C4-2B (cell line): ENCODE results near the gene TRUB2.

ENCODE experiments used
- H3K27ac ChIP-seq: fragments of 450-650 bp; 2 replicates; pipeline ENCODE4 v1.5.1; 2017
- CTCF ChIP-seq: fragments of 450-650 bp; conservative IDR thresholded peaks from 2 replicates; pipeline ENCODE4 v1.5.1; 2017; ENCODE audit warnings: mild to moderate bottlenecking
- ZFX ChIP-seq: fragments of 450-650 bp; IDR thresholded peaks from 2 replicates; pipeline ENCODE4 v1.6.1; 2017

The TRUB2 gene

GRCh38 chr9:128257907-128258306 lies 64.3 kb downstream of the TRUB2 start:
- H3K27ac ChIP-seq = no peak overlapping the region
- TF ChIP-seq ZFX (no peak), CTCF (no peak)

- TF ChIP-seq CTCF (no peak), ZFX (no peak)
These were observed 65.0 kb downstream of the TRUB2 start for GRCh38 chr9:128257086-128257825.

More at GRCh38 chr9:128257086-128257825, 65.0 kb downstream of the TRUB2 start:
- no peak overlapping the region for H3K27ac ChIP-seq
